OCI-LY3 (cell line): ENCODE data around the gene GPR25.

Source experiments
- CTCF ChIP-seq: fragments of 200-600, 300-600 bp; sonication (generic); IDR thresholded peaks from 2 replicates; pipeline ENCODE4 v1.5.1; 2014; ENCODE audit warnings: antibody characterized with exemption, low read length, low read depth
- EZH2phosphoT487 ChIP-seq: fragments of 200-600 bp; shearing (Covaris generic); IDR thresholded peaks from 2 replicates; pipeline ENCODE4 v1.6.1; 2018; ENCODE audit warnings: antibody characterized with exemption, mixed run types, low read depth

- no peak for TF ChIP-seq CTCF
- peak; percentile 90 for TF ChIP-seq EZH2phosphoT487
Measured at GRCh38 chr1:200866521-200866920, 6.3 kb upstream of the GPR25 start.
